ENCODE measurements around the gene APMAP. TPM values are rescaled to one million over a fixed set of nuclear protein-coding genes. Genes with fewer than 3 reads are reported as not detected.

The APMAP gene
- total and polyA plus RNA-seq, 2 of the 13 experiments (the other 11 are each of a cell fraction or from before 2014, with no cell fraction given) = 168 to 214 TPM

- TF ChIP-seq ZNF296 (CRISPR knock-in tag; conservative IDR thresholded peaks at IDR 0.05) (peak; percentile 12; the same call in 1 of the 2 replicates), STAG1 (CRISPR knock-in tag; IDR thresholded peaks at IDR 0.05) (peak; percentile 99), ZBTB49 (CRISPR knock-in tag; IDR thresholded peaks at IDR 0.05; ENCODE audit: borderline replicate concordance) (peak; percentile 70; the same call in 1 of the 2 replicates), UBTF (CRISPR knock-in tag; IDR thresholded peaks at IDR 0.05) (peak; percentile 62), ZNF570 (CRISPR knock-in tag; IDR thresholded peaks at IDR 0.05; ENCODE audit: borderline replicate concordance) (no peak), DR1 (CRISPR knock-in tag; IDR thresholded peaks at IDR 0.05) (no peak), KLF13 (CRISPR knock-in tag; IDR thresholded peaks at IDR 0.05) (no peak), HOXD1 (CRISPR knock-in tag; IDR thresholded peaks at IDR 0.05) (no peak), ZNF503 (CRISPR knock-in tag; IDR thresholded peaks at IDR 0.05) (no peak)
- TF ChIP-seq, protein P1, sequence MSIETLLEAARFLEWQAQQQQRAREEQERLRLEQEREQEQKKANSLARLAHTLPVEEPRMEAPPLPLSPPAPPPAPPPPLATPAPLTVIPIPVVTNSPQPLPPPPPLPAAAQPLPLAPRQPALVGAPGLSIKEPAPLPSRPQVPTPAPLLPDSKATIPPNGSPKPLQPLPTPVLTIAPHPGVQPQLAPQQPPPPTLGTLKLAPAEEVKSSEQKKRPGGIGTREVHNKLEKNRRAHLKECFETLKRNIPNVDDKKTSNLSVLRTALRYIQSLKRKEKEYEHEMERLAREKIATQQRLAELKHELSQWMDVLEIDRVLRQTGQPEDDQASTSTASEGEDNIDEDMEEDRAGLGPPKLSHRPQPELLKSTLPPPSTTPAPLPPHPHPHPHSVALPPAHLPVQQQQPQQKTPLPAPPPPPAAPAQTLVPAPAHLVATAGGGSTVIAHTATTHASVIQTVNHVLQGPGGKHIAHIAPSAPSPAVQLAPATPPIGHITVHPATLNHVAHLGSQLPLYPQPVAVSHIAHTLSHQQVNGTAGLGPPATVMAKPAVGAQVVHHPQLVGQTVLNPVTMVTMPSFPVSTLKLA (IDR thresholded peaks at IDR 0.05) = no peak
These were observed 2.2 kb upstream of the APMAP start (continued) for GRCh38 chr20:24994470-24995368.

Measured in HepG2 (cell line).